HEK293 (cell line): ENCODE measurements around the gene PPP1R3G.

Experiments
- KLF1 ChIP-seq: fragments of 450-650 bp; formaldehyde crosslinking; IDR thresholded peaks from 2 replicates; pipeline ENCODE4 v1.5.1; 2016; ENCODE audit warnings: missing biosample characterization, missing genetic modification characterization
- SETDB1 ChIP-seq: IDR thresholded peaks from one replicate; pipeline ENCODE4 v1.6.1; 2017; ENCODE audit warnings: mild to moderate bottlenecking, low read length, moderate library complexity, mixed read lengths; ENCODE audit not compliant: insufficient read length
- YY1 ChIP-seq: fragments of 450-650 bp; formaldehyde crosslinking; IDR thresholded peaks from 2 replicates; pipeline ENCODE4 v1.5.1; 2018; ENCODE audit warnings: missing biosample characterization, missing genetic modification characterization
- ZNF24 ChIP-seq: fragments of 450-650 bp; formaldehyde crosslinking; IDR thresholded peaks from 2 replicates; pipeline ENCODE4 v1.5.1; 2016; ENCODE audit warnings: missing biosample characterization, missing genetic modification characterization
- ZNF37A ChIP-seq: fragments of 450-650 bp; IDR thresholded peaks from 2 replicates; pipeline ENCODE4 v1.5.1; 2018; ENCODE audit warnings: missing biosample characterization, missing genetic modification characterization
- ZNF585B ChIP-seq: fragments of 450-650 bp; formaldehyde crosslinking; IDR thresholded peaks from 2 replicates; pipeline ENCODE4 v1.5.1; 2016; ENCODE audit warnings: missing biosample characterization, missing genetic modification characterization
- ZNF626 ChIP-seq: fragments of 450-650 bp; sonication (Bioruptor Pico); formaldehyde crosslinking; IDR thresholded peaks from 2 replicates; pipeline ENCODE4 v1.5.1; 2018; ENCODE audit warnings: missing biosample characterization, missing genetic modification characterization, inconsistent platforms
- ZNF660 ChIP-seq: fragments of 450-650 bp; IDR thresholded peaks from 2 replicates; pipeline ENCODE4 v1.5.1; 2018; ENCODE audit warnings: missing biosample characterization, mild to moderate bottlenecking, missing genetic modification characterization
- TF ChIP-seq, protein P1 (sequence below): fragments of 450-650 bp; formaldehyde crosslinking; IDR thresholded peaks from 2 replicates; pipeline ENCODE4 v1.5.1; 2016; ENCODE audit warnings: missing biosample characterization, missing genetic modification characterization
- TF ChIP-seq, protein P2 (sequence below): fragments of 450-650 bp; formaldehyde crosslinking; IDR thresholded peaks from 2 replicates; pipeline ENCODE4 v1.5.1; 2016; ENCODE audit warnings: missing biosample characterization, missing genetic modification characterization
- TF ChIP-seq, protein P3 (sequence below): IDR thresholded peaks from 2 replicates; pipeline ENCODE4 v1.6.1; 2011; ENCODE audit warnings: mild to moderate bottlenecking, low read depth, low read length, borderline replicate concordance
- TF ChIP-seq, protein P4 (sequence below): fragments of 450-650 bp; formaldehyde crosslinking; IDR thresholded peaks from 2 replicates; pipeline ENCODE4 v1.5.1; 2016; ENCODE audit warnings: missing biosample characterization, missing genetic modification characterization, low read depth

DNA sequence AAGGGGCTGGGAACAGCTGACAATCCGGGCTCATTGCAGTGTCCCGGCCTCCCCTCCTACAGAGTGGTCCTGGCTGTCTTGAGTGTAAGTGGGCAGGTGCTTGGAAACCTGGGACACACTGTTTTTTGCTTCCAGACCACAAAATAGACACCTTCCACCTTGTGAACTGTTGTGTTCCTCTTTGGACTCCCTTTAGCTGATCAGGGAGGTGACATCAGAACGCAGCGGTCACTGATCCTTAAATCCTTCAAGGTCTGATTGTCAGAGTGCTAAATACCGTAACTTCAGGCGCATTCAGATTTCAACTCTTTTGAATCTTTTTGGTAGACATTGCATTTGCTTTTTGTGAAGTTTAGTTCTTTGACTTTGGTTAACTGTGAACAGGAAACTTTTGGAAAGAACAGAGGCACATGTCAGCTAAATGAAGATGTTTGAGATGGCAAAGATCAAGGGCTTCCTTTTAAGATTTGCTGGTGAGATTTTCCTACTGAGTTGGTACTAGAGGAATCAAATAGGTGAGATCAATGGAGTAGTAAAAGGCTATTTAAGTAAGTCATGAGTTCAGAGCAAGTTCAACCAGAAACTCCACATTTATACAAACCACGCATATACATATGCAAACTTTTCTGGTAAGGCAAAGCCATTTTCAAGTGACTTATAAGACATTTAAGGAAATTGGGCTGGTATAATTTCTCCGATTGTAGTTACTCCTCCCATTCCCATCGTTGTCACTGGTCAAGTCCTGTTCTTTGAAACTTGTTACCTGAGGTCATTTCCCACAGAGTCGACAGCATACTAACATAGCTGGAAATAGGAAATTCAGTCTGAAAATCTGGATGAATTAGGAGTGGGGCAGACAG, 6.3 kb downstream of the PPP1R3G start:
- TF ChIP-seq SETDB1 (no peak), ZNF37A (tag by site-specific recombination) (no peak), YY1 (no peak), ZNF626 (tag by site-specific recombination) (no peak), KLF1 (tag by site-specific recombination) (no peak), ZNF585B (tag by site-specific recombination) (no peak), ZNF24 (no peak), ZNF660 (no peak)
- TF ChIP-seq, protein P1, sequence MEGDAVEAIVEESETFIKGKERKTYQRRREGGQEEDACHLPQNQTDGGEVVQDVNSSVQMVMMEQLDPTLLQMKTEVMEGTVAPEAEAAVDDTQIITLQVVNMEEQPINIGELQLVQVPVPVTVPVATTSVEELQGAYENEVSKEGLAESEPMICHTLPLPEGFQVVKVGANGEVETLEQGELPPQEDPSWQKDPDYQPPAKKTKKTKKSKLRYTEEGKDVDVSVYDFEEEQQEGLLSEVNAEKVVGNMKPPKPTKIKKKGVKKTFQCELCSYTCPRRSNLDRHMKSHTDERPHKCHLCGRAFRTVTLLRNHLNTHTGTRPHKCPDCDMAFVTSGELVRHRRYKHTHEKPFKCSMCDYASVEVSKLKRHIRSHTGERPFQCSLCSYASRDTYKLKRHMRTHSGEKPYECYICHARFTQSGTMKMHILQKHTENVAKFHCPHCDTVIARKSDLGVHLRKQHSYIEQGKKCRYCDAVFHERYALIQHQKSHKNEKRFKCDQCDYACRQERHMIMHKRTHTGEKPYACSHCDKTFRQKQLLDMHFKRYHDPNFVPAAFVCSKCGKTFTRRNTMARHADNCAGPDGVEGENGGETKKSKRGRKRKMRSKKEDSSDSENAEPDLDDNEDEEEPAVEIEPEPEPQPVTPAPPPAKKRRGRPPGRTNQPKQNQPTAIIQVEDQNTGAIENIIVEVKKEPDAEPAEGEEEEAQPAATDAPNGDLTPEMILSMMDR (tag by site-specific recombination), result no peak
- TF ChIP-seq, protein P2, sequence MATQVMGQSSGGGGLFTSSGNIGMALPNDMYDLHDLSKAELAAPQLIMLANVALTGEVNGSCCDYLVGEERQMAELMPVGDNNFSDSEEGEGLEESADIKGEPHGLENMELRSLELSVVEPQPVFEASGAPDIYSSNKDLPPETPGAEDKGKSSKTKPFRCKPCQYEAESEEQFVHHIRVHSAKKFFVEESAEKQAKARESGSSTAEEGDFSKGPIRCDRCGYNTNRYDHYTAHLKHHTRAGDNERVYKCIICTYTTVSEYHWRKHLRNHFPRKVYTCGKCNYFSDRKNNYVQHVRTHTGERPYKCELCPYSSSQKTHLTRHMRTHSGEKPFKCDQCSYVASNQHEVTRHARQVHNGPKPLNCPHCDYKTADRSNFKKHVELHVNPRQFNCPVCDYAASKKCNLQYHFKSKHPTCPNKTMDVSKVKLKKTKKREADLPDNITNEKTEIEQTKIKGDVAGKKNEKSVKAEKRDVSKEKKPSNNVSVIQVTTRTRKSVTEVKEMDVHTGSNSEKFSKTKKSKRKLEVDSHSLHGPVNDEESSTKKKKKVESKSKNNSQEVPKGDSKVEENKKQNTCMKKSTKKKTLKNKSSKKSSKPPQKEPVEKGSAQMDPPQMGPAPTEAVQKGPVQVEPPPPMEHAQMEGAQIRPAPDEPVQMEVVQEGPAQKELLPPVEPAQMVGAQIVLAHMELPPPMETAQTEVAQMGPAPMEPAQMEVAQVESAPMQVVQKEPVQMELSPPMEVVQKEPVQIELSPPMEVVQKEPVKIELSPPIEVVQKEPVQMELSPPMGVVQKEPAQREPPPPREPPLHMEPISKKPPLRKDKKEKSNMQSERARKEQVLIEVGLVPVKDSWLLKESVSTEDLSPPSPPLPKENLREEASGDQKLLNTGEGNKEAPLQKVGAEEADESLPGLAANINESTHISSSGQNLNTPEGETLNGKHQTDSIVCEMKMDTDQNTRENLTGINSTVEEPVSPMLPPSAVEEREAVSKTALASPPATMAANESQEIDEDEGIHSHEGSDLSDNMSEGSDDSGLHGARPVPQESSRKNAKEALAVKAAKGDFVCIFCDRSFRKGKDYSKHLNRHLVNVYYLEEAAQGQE (tag by site-specific recombination), result no peak
- TF ChIP-seq, protein P3, sequence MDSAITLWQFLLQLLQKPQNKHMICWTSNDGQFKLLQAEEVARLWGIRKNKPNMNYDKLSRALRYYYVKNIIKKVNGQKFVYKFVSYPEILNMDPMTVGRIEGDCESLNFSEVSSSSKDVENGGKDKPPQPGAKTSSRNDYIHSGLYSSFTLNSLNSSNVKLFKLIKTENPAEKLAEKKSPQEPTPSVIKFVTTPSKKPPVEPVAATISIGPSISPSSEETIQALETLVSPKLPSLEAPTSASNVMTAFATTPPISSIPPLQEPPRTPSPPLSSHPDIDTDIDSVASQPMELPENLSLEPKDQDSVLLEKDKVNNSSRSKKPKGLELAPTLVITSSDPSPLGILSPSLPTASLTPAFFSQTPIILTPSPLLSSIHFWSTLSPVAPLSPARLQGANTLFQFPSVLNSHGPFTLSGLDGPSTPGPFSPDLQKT, result no peak
- TF ChIP-seq, protein P4, sequence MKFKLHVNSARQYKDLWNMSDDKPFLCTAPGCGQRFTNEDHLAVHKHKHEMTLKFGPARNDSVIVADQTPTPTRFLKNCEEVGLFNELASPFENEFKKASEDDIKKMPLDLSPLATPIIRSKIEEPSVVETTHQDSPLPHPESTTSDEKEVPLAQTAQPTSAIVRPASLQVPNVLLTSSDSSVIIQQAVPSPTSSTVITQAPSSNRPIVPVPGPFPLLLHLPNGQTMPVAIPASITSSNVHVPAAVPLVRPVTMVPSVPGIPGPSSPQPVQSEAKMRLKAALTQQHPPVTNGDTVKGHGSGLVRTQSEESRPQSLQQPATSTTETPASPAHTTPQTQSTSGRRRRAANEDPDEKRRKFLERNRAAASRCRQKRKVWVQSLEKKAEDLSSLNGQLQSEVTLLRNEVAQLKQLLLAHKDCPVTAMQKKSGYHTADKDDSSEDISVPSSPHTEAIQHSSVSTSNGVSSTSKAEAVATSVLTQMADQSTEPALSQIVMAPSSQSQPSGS (tag by site-specific recombination), result no peak
